Dermis blood vessel endothelial cell (primary cell): Measurements from ENCODE around the gene FAM3B. TPM values are rescaled to one million over a fixed set of nuclear protein-coding genes. Genes with fewer than 3 reads are reported as not detected.
A peak's percentile ranks its signal among the peaks of the same experiment; 100 is the strongest.
"Not testable (repeated sequence)": the region's sequence is repeated elsewhere in the genome, so short reads cannot be mapped to it uniquely, and the experiment has no call there.

ENCODE experiments used
- DNase-seq: peaks from one replicate; pipeline ENCODE4 v3.0.0; 2010
- total RNA-seq: library from RNA; depleted of rRNA; stranded (reverse); fragments of >200 nt; gene quantifications from 2 replicates; pipeline ENCODE4 v1.2.3, GENCODE V29; 2014

FAM3B gene
- total RNA-seq, 1 donor from 2014 or later, result not detected

DNA sequence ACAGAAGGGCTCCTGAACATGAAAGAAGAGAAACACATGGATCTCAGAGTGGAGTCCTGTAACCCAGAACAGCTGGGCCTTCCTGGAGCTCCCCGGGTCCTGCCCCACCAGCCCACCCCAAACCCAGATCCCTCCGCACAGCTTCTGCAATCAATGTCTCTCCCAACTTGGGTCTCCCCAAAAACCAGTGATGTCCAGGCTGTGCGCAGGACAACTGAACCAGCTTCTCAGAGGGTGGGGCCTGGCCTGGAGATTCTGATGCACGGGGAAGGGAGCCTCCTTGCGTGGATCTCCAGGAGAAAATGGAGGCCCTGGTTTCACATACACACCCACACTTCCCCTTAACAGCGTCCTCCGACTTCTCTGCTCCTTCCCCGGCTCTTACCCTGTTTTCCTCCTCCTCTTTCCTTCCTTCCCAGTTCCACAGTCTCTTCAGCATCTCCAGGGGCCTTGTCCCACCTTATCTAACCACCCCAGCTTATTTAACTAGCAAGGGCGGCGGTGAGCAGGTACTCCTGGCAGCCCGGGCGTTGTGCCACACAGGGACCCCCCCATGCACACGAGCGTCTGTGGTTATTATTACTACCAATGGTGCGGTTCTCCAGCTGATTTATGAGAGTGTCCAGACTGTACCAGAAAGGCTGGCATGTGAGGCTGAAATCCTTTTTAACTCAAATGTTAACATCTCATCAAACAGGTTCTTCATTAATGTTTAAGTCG is 34.0 kb downstream of the FAM3B start:
- DNase-seq, result no peak

DNA sequence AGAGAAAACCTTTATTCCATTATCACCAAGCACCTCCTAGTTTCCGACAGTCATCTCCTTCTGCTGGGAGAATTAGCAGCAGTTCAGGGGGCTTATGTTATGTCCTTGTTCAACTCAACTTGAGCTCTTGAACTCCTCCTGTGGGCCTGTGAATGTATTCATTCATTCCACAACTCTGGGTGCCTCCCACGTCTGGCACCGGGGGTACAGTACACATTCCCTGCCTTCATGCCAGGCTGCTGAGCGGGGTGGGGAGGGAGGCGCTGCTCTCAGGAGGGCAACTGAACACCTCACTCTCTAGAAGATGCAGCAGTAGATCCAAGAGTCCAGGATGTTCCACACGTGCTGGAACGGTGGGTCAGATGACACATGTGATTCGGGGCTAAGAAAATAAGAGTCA is 40.9 kb downstream of the FAM3B start:
- DNase-seq, result no peak

DNA sequence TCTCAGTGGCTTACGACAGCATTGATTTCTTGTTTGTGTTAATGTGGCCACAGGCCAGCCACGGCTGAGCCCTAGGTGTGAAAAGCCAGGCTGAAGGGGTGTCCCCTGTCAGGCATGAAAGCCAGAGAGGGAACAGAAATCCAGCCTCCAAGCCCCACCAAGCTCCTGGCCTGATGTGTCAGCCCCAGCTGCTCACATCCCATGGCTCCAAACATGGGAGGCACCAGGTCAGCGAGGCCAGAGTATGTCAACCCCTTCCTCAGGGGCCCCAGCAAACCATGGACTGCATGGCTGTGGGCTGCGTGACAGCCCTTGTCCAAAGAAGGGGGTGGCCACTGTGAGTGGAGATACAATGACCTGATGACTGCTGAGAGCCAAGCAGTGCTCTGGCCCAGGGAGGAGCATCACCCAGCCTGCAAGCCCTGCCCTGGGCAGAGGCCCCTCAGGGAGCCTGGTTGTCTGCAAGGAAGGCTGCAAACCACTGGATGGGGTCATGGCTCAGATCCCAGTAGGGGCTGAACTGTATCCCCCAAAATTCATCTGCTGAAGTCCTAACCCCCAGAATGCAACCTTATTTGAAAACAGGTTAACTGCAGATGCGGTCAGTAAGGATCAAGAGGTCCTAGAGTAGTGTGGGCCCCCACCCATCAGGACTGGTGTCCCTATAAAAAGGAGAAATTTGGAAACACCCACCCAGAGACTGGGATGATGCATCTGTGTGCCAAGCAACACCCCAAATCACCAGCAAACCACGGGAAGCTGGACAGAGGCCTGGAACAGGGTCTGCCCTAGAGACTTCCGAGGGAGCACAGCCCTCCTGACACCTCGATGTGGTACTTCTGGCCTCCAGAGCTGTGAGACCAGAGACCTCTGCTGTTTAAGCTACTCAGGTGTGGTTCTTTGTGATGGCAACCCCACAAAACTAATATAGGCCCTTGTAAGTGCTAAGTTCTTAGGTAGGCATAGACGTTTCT is 41.9 kb downstream of the FAM3B start:
- no peak for DNase-seq

DNA sequence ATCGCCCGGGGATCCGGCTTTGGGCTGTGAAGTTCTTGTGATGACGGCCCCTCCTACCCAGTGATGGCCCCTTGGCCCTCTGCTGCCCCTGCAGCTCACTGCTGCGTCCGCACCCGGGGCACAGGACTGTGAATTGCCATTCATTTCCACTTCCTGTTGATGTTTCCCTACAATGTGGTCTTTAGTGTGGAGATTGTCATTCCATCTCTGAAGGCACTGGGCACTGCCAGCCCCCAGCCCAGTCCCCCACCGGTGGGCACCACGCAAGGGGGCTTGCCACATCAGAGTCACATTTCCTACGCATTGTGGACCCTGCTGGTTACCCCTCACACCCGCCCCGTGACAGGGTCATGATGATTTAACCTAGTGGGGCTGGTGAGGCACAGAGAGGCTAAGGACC is 42.7 kb downstream of the FAM3B start:
- no peak for DNase-seq

DNA sequence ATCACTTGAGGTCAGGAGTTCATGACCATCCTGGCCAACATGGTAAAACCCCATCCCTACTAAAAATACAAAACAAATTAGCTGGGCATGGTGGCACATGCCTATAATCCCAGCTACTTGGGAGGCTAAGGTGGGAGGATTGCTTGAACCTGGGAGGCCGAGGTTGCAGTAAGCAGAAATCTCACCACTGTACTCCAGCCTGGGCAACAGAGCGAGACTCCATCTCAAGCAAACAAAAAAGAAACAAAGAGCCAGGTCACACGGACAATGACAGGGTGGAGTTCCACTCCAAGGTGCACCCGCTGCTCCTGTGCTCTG is 43.1 kb downstream of the FAM3B start:
- DNase-seq, result not testable (repeated sequence)

DNA sequence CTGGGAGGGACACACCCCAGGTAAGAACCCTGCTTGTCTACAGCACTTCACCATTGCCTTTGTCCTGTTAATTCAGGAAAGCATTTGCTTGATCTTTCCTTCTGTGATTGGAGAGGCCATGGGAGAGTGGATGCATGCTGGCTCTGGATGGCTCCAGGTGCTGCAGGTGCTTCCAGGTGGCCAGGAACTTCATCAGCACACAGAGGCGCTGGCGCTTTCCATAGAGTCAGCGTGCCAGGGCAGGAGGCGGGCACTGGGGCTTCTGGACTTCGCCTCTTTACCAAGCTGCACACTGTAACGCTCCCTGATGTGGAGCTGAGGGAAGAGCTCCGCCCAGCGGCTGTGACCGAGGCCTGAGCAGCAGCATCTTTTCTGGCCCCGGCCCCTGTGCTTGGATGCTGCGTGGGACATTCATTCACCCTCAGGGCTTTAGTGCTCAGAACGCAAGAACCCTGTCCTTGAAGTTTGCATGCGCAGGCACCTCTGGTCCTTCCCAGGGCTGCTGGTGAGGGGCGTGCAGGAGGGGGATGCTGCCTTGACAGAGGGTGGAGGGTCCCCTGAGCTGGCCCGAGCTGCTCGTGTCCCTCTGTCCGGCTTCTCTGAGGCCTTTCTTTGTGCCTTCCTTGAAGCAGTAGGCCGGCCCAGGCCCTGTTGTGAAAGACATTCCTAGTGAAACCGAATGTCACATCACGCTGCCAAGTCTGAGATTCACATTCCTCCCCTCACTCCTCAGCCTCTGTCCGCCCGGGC is 43.6 kb downstream of the FAM3B start:
- no peak for DNase-seq

DNA sequence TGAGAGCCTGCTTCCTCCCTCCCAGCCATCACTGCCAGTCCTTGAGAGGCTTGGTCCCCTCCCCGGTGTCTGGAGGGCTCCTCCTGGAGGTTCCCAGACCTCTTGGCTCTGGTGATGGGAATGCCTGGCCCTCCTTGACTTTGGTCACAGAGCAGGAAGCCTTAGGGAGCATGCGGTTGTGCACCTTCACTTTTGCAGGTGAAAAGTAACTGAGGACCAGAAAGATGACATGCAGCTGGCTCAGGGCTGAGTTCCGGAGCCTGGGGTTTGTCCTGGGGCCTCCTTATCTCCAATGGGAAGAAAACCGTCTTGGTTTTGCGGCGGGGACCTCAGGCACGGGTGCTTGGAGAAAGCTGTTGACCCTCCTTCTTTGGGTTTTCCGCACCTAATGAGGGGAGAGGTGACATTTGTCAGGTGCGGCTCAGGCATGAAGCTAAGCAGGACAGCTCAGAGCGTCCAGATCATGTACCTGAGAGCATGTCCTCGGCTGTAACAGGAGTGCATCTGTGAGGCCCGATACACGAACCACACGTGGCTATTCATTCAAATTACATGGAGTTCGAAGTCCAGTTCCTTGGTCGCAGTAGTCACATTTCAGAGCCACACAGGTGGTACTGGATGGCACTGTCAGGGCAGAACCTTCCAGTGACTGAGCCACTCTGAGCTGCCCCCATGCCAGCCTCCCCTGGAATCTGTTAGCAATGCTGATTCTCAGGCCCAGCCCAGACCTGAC is 44.6 kb downstream of the FAM3B start:
- DNase-seq, result no peak

DNA sequence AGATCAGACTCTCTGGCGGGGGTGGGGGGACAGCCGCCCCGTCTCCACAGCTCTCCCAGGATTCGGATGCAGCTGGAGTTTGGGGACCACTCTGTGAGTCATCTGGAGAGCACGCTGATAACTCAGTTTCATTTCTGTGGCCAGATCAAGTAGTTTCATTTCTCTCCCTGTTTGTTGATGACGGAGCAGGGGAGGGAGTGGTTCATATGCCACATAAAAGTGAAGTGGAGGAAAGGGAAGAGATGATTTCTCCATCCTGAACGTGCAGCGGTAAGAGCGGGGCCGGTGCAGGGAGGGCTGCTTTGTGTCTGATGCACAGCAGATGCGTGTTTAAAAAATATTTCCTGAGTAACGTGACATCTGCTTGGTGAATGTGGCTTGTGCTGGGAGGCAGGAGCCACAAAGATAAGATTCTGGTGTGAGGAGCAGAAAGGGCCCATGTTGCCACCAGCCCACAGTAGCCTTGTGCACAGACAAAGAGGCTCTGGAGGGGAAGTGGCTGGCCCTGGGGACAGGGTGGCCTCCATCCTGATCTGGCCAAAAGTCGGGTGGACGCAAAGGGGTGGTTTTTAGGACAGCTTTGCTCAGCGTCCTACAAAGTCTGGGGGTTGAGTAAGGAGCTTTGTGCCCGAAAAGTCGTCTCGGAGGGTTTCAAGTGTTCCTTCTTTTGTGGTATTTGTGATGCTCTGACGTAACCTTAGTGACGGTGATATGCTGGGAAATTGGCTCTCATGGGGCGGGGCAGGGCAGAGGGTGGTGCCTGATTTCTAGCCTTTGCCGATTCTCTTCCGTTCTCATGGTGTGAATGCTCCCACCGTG is 45.4 kb downstream of the FAM3B start, which contains the start of gene MX2:
TSS of gene MX2 (plus strand) at position 242 of the 819 bp plus-strand sequence. CDS start 14,880 bp downstream, outside the sequence.
- DNase-seq, result peak; percentile 28

DNA sequence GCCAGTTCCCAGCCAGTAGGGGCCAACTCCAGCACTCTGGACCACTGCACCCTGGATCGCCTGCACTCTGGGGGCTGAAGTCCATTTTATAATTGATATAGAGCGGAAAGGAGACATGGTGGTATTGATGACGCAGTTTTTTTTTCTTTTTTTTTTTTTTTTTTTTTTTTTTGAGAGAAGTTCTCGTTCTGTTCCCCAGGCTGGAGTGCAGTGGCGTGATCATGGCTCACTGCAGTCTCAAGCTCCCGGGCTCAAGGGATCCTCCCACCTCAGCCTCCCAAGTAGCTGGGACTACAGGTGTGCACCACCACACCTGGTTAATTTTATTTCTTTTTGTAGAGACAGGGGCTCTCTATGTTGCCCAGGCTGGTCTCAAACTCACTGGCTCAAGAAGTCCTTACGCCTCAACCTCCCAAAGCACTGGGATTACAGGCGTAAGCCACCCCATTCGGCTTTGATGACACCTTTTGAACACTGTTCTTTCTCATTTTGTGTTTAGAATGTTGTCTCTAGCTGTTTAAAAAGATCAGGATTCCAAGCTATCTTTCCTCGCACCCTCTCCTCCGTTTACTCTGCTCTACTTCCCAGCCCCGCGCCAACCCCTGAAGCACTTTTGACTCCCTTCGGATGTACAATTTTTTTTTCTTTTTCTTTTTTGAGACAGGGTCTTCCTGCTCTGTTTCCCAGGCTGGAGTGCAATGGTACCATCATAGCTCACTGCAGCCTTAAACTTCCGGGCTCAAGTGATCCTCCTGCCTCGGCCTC is 46.2 kb downstream of the FAM3B start:
- no peak for DNase-seq

DNA sequence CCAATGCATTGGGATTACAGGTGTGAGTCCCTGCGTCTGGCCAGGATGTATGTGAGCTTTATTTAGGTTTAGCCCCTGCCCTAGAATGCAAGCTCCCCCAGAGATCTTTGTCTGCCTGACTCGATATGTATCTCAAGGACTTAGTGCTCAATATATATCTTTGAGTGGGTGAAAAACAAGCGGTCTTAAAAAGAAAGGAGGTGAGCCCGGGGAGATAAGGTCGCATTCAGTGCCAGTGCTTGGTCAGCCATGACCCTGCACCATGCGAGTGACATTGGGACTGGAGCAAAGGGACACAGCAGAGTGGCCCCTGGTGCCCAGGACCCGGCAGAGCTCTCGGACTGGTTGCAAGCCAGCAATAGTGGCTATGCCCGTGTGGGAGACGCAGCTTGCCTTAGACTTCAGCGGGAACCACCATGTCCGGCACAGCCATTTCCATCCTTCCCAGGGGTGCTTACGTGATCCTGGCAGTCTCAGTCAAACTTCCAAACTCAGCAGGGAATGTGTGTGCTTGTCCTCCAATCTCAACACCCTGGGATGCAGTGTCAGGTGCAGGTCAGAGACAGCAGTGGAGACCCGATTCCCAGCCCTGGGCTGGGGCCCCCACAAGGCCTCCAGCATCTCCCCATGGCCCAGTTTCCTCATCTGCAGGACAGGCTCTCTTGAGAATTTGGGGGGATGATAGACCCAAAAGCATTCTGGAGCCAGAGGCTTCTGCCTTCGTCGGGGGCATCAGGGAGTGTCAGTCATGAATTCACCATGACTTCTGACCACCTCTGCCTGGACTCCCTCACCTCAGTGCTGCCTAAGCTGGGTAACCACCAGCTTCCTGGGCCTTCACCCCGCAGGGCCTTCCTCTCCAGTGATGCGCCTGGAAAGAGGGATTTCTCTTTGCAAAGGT is 47.0 kb downstream of the FAM3B start:
- no peak for DNase-seq

DNA sequence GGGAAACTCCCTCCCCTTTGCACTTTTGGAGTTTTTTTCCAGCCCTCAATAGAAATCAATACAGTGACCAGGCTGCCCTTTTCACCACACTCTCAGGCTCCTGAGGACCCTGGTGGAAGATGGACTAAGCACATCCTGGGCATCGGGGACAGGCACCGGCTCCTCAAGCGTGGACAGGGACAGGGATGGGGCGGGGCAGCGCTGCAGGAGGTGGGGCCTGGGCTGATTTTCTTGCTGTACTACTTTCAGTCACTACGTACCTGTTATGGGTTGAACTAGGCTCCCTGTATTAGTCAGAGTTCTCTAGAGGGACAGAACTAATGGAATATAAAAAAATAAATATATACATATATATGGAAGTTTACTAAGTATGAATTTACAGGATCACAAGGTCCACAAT is 47.7 kb downstream of the FAM3B start:
- DNase-seq, result no peak

DNA sequence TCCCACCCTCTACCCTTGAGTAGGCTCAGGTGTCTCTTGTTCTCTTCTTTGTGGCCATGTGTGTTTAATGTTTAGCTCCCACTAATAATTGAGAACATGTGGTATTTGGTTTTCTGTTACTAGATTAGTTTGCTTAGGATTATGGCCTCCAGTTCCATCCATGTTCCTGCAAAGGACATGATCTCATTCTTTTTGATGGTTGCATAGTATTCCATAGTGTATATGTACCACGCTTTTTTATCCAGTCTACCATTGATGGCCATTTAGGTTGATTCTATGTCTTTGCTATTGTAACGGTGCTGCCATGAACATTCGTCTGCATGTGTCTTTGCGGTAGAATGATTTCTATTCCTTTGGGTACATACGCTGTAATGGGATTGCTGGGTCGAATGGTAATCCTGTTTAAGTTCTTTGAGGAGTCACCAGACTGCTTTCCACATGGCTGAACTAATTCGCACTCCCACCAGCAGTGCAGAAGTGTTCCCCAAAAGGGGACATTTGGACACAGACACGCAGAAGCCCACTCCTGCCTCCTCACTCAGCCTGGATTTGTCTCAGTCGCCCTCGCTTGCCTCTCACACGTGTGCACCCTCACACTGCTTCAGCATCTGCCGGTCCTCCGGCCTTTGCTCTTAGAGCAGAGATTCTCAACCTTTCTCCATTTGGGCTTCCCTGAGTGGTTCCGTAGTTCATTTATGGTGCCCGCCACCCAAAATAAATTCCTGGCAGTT is 48.9 kb downstream of the FAM3B start:
- no peak for DNase-seq

DNA sequence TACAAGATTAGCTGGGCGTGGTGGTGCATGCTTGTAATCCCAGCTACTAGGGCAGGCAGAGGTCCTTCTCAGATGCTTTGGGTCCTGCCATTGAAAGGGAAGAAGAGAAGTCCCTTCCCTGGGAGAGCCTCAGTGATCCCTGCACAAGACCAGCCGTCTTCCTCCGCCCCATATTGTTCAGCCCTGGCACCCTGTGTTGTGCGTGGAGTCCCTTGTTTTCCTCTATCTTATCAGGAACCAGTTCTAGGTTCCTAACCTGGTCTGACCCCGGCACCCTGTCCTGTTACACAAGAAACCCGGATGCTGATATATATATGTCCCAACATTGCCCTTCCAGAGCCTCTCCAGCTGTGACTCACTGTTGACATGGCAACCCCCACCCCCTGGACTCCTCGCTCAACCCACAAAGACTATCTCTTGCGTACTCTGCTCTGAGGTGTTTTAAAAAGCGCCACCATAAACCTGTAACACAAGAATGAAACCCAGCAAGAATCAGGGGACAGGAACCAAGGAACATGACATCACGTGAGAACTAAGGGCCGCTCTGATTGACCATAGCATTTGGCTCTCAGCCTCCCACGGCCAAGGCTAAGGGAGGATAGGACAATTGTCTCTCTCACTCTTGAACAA is 50.0 kb downstream of the FAM3B start:
- DNase-seq, result no peak

DNA sequence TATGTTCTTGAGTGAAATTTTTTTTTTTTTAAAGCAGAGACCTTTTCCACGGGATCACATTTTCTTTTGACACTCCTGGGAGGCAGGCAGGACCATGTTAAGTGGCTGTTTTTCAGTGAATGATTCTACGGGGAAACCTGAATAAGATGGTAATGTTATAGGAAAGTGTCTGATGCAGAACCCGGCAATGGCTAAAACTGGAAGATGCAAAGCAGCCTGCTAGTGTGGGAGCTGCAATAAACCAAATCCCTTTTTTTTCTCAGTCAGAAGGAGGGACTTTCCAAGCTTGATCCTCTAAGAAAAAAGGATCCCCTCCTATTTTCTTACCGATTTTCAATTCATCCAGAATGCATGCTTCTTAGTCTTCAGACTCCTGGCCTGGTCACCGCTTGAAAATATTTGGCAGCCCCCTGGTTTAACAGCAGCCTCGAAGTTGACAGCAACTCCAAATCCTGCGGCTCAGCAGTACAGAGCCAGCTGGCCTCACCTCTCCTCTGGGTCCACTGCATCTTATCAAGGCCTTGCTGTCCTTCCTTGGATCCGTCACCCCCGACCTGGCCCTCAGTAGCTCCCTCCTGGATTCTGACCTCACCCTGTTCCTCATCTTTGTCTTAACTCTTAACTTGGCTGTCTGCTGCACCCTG is 50.8 kb downstream of the FAM3B start:
- DNase-seq, result no peak

DNA sequence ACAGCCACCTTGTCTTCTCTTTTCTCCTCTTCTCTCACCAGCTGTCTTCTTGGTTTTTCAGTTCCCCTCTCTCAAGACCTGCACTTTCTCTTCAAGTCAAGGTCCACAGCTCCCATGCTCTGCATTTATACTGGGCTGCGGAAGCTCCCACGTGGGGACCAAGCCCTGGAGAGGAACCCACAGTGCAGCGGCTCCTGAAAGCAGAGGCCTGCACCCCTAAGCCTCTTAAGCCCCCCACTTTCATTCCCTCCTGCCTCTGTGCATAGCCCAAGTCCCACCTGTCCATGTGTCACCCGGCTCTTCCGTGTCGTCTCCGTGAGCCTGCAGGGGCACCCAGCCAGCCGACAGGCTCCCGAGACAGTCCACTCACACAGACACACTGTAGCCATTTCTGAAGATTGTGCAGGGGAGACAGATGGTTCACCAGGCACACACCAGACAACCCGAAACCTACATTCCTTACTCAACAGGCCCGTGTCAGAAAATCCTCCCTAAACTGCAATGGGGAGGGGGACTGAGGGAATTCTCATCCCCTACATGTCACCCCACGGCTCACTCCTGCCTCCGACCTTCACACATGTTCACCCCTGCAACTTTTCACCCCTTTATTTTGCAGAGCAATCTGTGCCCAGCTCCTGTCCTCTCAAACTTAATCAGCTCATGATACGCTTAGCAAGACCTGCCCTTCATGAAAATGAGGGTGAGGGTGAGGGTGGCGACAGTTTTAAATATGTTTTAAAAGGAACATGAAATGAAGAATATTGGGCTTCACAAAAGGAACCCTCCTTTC is 51.5 kb downstream of the FAM3B start:
- no peak for DNase-seq

DNA sequence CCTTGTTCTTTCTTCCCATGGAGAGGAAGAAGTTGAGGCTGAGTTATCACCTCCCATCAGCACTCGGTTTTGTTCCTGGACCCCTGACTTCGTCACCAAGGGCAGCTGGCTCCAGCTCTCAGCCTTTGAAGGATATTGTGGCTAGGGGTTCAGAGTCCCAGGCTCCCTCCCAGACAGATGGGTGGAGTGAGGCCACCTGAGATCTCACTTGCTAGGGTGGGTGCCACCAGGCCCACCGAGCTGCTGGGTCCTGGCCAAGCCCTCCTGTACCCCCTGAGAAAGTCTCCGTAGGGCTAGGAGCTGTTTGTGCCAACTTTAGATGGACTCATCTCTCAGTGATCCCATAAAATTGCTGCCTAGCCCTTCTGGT is 52.1 kb downstream of the FAM3B start:
- DNase-seq, result no peak
